Left lung (tissue), 4 donors: ENCODE data around the gene MTCL3.
A peak's percentile ranks its signal among the peaks of the same experiment; 100 is the strongest.

Source experiments
- ATAC-seq: fragments of 200-7000 bp; cut with Tn5 transposase; one replicate; pipeline ENCODE4 v1.9.1; 2020; ENCODE audit warnings: moderate library complexity
- DNase-seq, 4 donors: peaks; one replicate each; pipeline ENCODE4 v3.0.0-alpha.2; 2013 to 2020
- H3K27ac ChIP-seq, 2 donors: fragments of 200-600 bp; sonication (generic) in 1 of 2; one replicate each; pipeline versions ENCODE4 v1.5.0 to v1.8.0; 2020 to 2021
- H3K27me3 ChIP-seq, 2 donors: fragments of 200-600 bp; sonication (generic) in 1 of 2; one replicate each; pipeline versions ENCODE4 v1.5.0 to v1.8.0; 2020 to 2021
- H3K36me3 ChIP-seq, 2 donors: fragments of 200-600 bp; sonication (generic) in 1 of 2; one replicate each; pipeline versions ENCODE4 v1.5.0 to v1.8.0; 2020 to 2021
- H3K4me1 ChIP-seq, 2 donors: fragments of 200-600 bp; one replicate each; pipeline ENCODE4 v1.8.0; 2021
- H3K4me3 ChIP-seq, 2 donors: fragments of 200-600 bp; sonication (generic) in 1 of 2; one replicate each; pipeline versions ENCODE4 v1.5.0 to v1.8.0; 2020 to 2021; ENCODE audit warnings: mild to moderate bottlenecking in 1 of 2
- H3K9me3 ChIP-seq, 2 donors: fragments of 200-600 bp; sonication (generic) in 1 of 2; one replicate each; pipeline versions ENCODE4 v1.5.0 to v1.8.0; 2020 to 2021
- intact Hi-C, 2 donors: fragments of 100-400 bp; cut with DNase I; formaldehyde crosslinking; loops; one replicate each; pipeline versions ENCODE4 v1.11.2 to v1.14.2; 2022
- TF ChIP-seq, protein P1 (sequence below), 2 donors: fragments of 200-600 bp; sonication (generic) in 1 of 2; IDR thresholded peaks; one replicate each; pipeline versions ENCODE4 v1.5.0 to v1.8.0; 2021; ENCODE audit warnings: antibody characterized with exemption in 2 of 2
- donor health status: DM: no; HTN: yes; CAD: no.
- donor health status: DM: no; HTN: no; CAD: no.

Gene MTCL3

DNA sequence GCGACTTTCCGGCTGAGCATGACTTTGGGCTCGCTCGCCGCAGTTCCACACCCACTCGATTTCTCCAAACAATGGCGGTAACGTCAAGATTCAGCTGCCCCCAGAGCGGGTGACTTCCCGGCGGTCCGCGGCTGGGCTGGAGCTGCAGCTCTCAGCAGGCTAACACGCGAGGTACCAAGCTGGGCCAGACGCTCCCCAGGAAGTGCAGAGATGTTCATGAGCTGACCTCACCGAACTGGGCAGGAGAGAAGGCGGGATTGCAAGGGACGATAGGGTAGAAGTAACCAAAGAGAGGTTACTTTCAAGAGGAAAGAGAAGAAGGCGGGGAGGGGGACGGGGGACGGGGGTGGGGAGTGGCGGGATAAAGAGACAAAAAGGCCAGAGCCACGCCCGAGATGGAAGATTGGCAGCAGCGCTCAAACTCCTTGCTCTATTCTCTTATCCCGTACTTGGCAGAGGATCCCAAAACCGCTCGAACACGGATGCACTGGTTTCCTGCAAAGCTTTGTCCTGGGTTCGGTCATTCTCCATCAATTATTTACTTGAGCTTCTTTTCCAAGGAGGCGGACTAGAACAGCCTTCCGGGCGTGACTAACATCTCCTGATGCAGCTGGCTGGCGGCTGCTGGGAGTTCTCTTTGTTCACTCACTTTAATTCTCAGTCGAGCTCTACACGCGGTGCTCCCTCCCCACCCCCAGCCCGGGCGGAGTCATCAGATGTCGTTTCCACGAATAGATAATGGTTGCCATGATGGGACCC, at the start of gene MTCL3:
Gene MTCL3, minus strand, starts transcription at position 626 of the 759 bp plus-strand sequence.
- peaks cover 51 to 99% of the 10 kb centered on the region in 2 donors for H3K27me3 ChIP-seq
- intact Hi-C loops = loop anchor here in 1 of 2 donors (10.0 kb wide), 1 partner anchor 54 kb away; no protein-coding TSS in a partner anchor
- peak in 1 of 4 donors; percentile 34 for DNase-seq
- no peak within 1 kb of the TSS for H3K4me3 ChIP-seq
- H3K27ac ChIP-seq = no peak within 1 kb of the TSS
- no peaks in the 10 kb centered on the region for H3K36me3 ChIP-seq
- H3K9me3 ChIP-seq = no peaks in the 10 kb centered on the region
- no peak for ATAC-seq
- peaks cover 0 to 31% of the 10 kb centered on the region in 2 donors for H3K4me1 ChIP-seq
- TF ChIP-seq, protein P1, sequence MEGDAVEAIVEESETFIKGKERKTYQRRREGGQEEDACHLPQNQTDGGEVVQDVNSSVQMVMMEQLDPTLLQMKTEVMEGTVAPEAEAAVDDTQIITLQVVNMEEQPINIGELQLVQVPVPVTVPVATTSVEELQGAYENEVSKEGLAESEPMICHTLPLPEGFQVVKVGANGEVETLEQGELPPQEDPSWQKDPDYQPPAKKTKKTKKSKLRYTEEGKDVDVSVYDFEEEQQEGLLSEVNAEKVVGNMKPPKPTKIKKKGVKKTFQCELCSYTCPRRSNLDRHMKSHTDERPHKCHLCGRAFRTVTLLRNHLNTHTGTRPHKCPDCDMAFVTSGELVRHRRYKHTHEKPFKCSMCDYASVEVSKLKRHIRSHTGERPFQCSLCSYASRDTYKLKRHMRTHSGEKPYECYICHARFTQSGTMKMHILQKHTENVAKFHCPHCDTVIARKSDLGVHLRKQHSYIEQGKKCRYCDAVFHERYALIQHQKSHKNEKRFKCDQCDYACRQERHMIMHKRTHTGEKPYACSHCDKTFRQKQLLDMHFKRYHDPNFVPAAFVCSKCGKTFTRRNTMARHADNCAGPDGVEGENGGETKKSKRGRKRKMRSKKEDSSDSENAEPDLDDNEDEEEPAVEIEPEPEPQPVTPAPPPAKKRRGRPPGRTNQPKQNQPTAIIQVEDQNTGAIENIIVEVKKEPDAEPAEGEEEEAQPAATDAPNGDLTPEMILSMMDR (IDR thresholded peaks at IDR 0.05) = no peak

DNA sequence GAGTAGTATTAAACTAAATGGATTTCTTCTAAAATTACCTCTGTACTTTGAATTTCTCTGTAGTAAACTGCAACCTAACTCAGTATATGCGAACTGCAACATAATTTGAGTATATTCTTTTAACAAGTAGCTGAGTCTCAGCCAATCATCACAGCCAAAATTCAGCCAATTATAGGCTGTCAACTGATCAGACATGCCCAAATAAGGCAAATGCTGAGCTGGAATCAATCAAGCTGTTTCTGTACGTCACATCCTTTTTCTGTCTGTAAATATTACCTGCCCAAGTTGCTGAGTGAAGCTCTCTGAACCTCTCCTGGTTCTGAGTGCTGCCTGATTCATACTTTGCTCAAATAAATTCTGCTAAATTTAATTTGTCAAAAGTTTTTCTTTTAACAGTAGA, 48.3 kb upstream of the MTCL3 start:
- no peak overlapping the region for H3K27ac ChIP-seq
- ATAC-seq = no peak
- no peaks in the 10 kb centered on the region for H3K36me3 ChIP-seq
- no peaks in the 10 kb centered on the region for H3K4me1 ChIP-seq
- no peaks in the 10 kb centered on the region for H3K27me3 ChIP-seq
- TF ChIP-seq, protein P1 (IDR thresholded peaks at IDR 0.05) = no peak
- H3K9me3 ChIP-seq = no peaks in the 10 kb centered on the region
- H3K4me3 ChIP-seq = no peak overlapping the region
- intact Hi-C loops = no loop called here
- no peak for DNase-seq

DNA sequence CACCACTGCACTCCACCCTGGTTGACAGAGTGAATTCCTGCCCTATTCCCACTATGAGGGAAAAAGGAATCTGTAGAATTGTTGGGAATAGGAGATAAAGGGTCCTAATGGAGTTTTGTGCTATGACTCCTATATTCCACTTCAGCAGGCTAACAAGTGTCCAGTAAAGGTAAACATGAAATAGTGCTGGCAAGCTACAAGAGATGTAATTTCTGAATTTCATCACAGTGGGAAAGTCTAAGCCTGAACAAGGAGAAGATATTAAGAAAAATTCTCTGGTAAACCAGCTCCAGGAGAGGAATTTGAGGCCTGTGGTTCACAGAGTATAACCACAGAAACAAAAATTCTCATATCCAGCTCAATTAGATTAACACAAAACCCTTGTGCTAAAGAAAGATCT, 47.5 kb upstream of the MTCL3 start:
- Histone ChIP-seq H3K27me3 (no peaks in the 10 kb centered on the region), H3K9me3 (no peaks in the 10 kb centered on the region), H3K4me1 (no peaks in the 10 kb centered on the region), H3K4me3 (no peak overlapping the region), H3K27ac (no peak overlapping the region), H3K36me3 (no peaks in the 10 kb centered on the region)
- intact Hi-C loops = no loop called here
- TF ChIP-seq, protein P1 (IDR thresholded peaks at IDR 0.05) = no peak
- ATAC-seq (no peak), DNase-seq (no peak)

DNA sequence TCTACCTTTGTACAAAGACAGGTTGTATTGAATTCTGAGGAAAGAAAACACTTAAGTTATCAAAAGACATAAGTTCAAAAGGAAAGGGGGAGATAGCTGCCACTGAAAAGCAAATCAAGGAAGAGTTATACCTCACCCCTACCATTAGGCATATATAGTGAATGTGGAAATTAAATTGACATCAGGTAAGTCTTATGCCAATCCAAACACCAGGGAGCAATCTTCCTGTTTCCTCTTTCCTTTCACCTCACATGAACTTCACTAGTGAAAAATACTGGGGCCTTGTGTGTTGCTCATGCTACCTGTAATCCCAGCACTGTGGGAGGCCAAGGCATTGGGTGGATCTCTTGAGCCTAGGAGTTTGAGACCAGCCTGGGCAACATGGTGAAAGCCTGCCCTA, 47.0 kb upstream of the MTCL3 start:
- Histone ChIP-seq H3K4me3 (no peak overlapping the region), H3K4me1 (no peaks in the 10 kb centered on the region), H3K27ac (no peak overlapping the region), H3K9me3 (no peaks in the 10 kb centered on the region), H3K27me3 (no peaks in the 10 kb centered on the region), H3K36me3 (no peaks in the 10 kb centered on the region)
- DNase-seq (no peak), ATAC-seq (no peak)
- intact Hi-C loops = no loop called here
- TF ChIP-seq, protein P1 (IDR thresholded peaks at IDR 0.05) = no peak

DNA sequence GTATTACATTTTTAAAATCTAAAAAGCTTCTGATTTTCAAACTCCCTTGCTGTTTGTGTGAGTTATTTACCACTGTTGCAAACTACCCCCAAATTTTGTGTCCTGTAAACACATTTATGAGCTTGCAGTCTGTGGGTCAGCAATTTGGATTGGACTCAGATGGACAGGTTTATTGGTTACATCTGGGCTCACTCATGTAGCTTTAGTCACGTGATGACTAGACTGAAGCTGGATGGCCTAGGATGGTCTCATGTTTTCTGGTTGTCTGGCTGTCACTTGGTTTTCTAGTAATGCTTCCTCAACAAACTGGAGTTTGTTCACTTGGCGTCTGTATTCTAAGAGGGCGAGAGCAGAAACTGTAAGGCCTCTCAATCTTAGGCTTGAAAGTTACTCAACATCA, 45.6 kb upstream of the MTCL3 start:
- TF ChIP-seq, protein P1 (IDR thresholded peaks at IDR 0.05) = no peak
- no peak for ATAC-seq
- Histone ChIP-seq H3K4me1 (no peaks in the 10 kb centered on the region), H3K27ac (no peak overlapping the region), H3K36me3 (no peaks in the 10 kb centered on the region), H3K27me3 (no peaks in the 10 kb centered on the region), H3K9me3 (no peaks in the 10 kb centered on the region), H3K4me3 (no peak overlapping the region)
- DNase-seq = no peak
- intact Hi-C loops = no loop called here
